AG04450 (cell line): ENCODE data around the gene ADGRV1. TPM values are rescaled to one million over a fixed set of nuclear protein-coding genes. Genes with fewer than 3 reads are reported as not detected.
A peak's percentile ranks its signal among the peaks of the same experiment; 100 is the strongest.

Experiments
- CTCF ChIA-PET: fragments of 300-600, 350-600 bp; formaldehyde crosslinking; extraction: SDS; loops from one replicate; lab custom pipeline; 2022; ENCODE audit warnings: antibody characterized with exemption, inconsistent platforms; lab: Charles Lee
- POLR2A ChIA-PET: fragments of 350-600 bp; formaldehyde crosslinking; extraction: SDS; loops from one replicate; lab custom pipeline; 2021; ENCODE audit warnings: antibody characterized with exemption, inconsistent platforms; lab: Yijun Ruan, JAX
- DNase-seq: peaks from one replicate; pipeline ENCODE4 v3.0.0-alpha.2; 2011; ENCODE audit warnings: low read depth, low spot score
- H3K27ac ChIP-seq: one replicate; pipeline ENCODE4 v1.5.1; 2012; ENCODE audit warnings: low read depth, low read length, control low read depth
- H3K27me3 ChIP-seq: one replicate; pipeline ENCODE4 v1.6.0; 2012; ENCODE audit warnings: low read length; ENCODE audit not compliant: control insufficient read depth, insufficient read depth
- H3K4me3 ChIP-seq: 2 replicates; pipeline ENCODE4 v1.5.1; 2011; ENCODE audit warnings: mild to moderate bottlenecking, low read depth, low read length, control low read depth
- H3K9me3 ChIP-seq: 2 replicates; pipeline ENCODE4 v1.5.1; 2012; ENCODE audit warnings: low read length; ENCODE audit not compliant: control insufficient read depth, insufficient read depth
- polyA plus RNA-seq: library from polyadenylated mRNA; depleted of rRNA; stranded (reverse); fragments of >200 nt; gene quantifications from 2 replicates; pipeline ENCODE4 v1.2.3, GENCODE V29; 2011
- TF ChIP-seq, protein P1 (sequence below): IDR thresholded peaks from 2 replicates; pipeline ENCODE4 v1.5.1; 2011; ENCODE audit warnings: low read depth, low read length, control low read depth, inconsistent platforms

The ADGRV1 gene
- polyA plus RNA-seq, 1 experiment, result 0.06 TPM

DNA sequence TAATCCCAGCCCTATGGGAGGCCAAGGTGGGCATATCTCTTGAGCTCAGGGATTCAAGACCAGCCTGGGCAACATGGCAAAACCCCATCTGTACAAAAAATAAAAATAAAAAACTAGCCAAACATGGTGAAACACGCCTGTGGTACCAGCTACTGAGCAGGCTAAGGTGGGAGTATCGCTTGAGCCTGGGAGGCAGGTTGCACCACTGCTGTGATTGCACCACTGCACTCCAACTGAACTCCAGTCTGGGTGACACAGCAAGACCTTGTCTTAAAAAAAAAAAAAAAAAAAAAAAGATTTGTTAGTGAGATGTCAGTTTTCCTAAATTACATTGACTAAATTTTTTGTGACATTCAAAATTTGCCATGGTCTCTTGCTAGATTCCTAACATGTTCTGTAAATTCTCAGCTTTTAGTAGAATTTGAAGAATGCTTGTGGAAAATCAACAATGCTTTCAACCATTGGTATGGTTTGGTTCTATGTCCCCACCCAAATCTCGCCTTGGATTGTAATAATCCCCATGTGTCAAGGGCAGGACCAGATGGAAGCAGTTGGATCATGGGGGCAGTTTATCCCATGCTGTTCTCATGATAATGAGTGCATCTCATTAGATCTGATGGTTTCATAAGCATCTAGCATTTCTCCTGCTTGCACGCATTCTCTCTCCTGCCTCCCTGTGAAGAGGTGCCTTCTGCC is 588.5 kb downstream of the ADGRV1 start:
- peaks cover 9% of the 10 kb centered on the region for H3K9me3 ChIP-seq
- H3K27ac ChIP-seq, result no peak overlapping the region
- no peaks in the 10 kb centered on the region for H3K27me3 ChIP-seq
- DNase-seq, result no peak
- TF ChIP-seq, protein P1, sequence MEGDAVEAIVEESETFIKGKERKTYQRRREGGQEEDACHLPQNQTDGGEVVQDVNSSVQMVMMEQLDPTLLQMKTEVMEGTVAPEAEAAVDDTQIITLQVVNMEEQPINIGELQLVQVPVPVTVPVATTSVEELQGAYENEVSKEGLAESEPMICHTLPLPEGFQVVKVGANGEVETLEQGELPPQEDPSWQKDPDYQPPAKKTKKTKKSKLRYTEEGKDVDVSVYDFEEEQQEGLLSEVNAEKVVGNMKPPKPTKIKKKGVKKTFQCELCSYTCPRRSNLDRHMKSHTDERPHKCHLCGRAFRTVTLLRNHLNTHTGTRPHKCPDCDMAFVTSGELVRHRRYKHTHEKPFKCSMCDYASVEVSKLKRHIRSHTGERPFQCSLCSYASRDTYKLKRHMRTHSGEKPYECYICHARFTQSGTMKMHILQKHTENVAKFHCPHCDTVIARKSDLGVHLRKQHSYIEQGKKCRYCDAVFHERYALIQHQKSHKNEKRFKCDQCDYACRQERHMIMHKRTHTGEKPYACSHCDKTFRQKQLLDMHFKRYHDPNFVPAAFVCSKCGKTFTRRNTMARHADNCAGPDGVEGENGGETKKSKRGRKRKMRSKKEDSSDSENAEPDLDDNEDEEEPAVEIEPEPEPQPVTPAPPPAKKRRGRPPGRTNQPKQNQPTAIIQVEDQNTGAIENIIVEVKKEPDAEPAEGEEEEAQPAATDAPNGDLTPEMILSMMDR, result no peak
- no peak overlapping the region for H3K4me3 ChIP-seq
- ChIA-PET CTCF (interaction anchor here (0.7 kb wide), 1 partner anchor 274 kb away, joined by 6 read pairs; no protein-coding TSS in a partner anchor), POLR2A (no interaction called here)

DNA sequence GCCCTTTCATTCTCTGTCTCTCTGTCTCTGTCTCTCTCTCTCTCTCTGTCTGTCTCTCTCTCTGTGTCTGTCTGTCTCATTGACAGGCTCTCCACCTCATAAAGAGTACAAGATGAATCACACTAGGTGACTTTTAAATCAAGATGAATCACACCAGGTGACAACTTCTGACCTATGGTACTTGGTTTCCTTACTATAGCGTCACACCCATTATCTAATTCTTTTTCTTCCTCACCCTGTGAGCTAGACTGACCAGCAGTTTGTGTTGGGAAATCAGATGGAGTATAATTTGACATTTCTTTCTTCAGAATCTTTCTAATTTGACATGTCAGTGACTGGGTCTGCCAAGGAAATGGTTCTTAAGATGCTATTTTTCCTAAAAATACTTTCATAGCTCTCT is 591.6 kb downstream of the ADGRV1 start:
- Histone ChIP-seq H3K4me3 (no peak overlapping the region), H3K27ac (no peak overlapping the region), H3K27me3 (no peaks in the 10 kb centered on the region), H3K9me3 (peaks cover 6% of the 10 kb centered on the region)
- CTCF ChIA-PET, result interaction anchor here (1.1 to 1.6 kb wide), 2 partner anchors 13 to 219 kb away, joined by 3 read pairs; no protein-coding TSS in a partner anchor
- POLR2A ChIA-PET, result interaction anchor here (0.7 kb wide), 1 partner anchor 230 kb away, joined by 13 read pairs; no protein-coding TSS in a partner anchor
- DNase-seq, result no peak
- TF ChIP-seq, protein P1, result no peak

DNA sequence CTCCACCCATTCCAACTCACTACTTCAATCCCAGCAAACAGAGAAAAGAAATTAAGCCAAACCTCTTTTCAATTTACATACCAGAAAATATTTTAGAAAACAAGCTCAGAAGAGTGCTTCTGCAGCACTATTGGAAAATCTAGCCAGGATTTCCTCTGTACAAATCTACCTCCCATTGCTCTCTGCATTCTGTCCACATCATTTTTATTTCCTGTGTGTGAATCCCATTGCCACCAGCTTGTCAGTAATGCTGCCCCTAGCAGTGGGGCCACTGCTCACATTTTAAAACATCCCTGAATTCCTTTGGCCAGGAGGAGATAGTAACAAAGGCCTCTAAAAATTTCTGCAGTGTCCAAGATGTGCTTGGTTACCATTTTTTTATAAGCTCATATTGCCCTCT is 592.0 kb downstream of the ADGRV1 start:
- H3K4me3 ChIP-seq, result no peak overlapping the region
- TF ChIP-seq, protein P1, result no peak
- no peak for DNase-seq
- no peak overlapping the region for H3K27ac ChIP-seq
- no peaks in the 10 kb centered on the region for H3K27me3 ChIP-seq
- H3K9me3 ChIP-seq, result peaks cover 6% of the 10 kb centered on the region
- ChIA-PET CTCF (interaction anchor here (1.1 to 1.6 kb wide), 2 partner anchors 14 to 219 kb away, joined by 3 read pairs; no protein-coding TSS in a partner anchor), POLR2A (no interaction called here)

DNA sequence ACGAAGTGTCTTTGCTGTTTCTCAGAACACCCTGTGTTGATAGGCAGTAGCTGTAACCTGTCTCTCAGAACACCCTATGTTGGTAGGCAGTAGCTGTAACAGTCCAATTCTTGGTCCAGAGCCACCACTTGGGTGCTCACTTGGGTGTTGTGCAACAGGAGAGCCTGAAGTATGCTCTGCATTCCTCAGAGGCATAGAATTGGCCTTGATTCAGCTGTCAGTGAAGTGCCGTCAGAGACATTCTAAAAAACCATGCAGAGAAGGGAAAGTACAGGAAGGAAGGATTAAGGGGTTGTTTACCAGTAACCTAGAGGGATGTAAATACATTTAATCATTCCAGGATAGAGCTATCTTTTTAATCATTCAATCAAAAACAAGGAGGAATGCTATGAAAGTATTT is 593.4 kb downstream of the ADGRV1 start:
- Histone ChIP-seq H3K27me3 (no peaks in the 10 kb centered on the region), H3K4me3 (no peak overlapping the region), H3K9me3 (peaks cover 6% of the 10 kb centered on the region), H3K27ac (no peak overlapping the region)
- ChIA-PET CTCF (interaction anchor here (0.8 to 1.6 kb wide), 2 partner anchors 220 to 233 kb away, joined by 3 to 4 read pairs; no protein-coding TSS in a partner anchor), POLR2A (no interaction called here)
- TF ChIP-seq, protein P1, result no peak
- DNase-seq, result peak; percentile 76

DNA sequence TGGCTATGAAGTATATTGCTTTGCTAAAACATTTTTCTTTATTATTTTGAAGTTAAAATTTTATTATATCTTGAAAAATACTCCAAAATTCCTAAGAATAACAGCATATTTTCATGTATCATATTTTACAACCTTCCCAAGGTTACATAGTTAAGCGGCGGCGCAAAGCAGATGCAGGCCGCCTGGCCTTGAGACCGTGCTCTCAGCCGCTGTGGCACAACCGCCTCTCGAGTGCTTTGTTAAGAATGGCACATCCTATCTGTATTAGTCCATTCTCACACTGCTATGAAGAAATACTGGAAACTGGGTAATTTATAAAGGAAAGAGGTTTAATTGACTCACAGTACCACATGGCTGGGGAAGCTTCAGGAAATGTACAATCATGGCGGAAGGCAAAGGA is 595.7 kb downstream of the ADGRV1 start:
- TF ChIP-seq, protein P1, result no peak
- Histone ChIP-seq H3K9me3 (no peaks in the 10 kb centered on the region), H3K4me3 (no peak overlapping the region), H3K27me3 (no peaks in the 10 kb centered on the region), H3K27ac (no peak overlapping the region)
- no peak for DNase-seq
- CTCF ChIA-PET, result no interaction called here
- POLR2A ChIA-PET, result no interaction called here
